Medulla oblongata (tissue), 1 donor: ENCODE results near the gene TSPO.

ENCODE experiments used
- DNase-seq: peaks from one replicate; pipeline ENCODE4 v3.0.0-alpha.2; 2015; ENCODE audit errors: extremely low spot score

TSPO gene

GRCh38 chr22:43159484-43160178 lies 8.3 kb downstream of the TSPO start:
- DNase-seq = no peak

- no peak for DNase-seq
Observed at GRCh38 chr22:43160497-43161126, 9.3 kb downstream of the TSPO start.

- no peak for DNase-seq
Observed at GRCh38 chr22:43162412-43163150, 11.2 kb downstream of the TSPO start.

- DNase-seq = no peak
Observed at GRCh38 chr22:43163241-43163795, 12.0 kb downstream of the TSPO start.

GRCh38 chr22:43164636-43165035 lies 13.3 kb downstream of the TSPO start:
- no peak for DNase-seq

- DNase-seq = no peak
Observed at GRCh38 chr22:43166132-43166930, 15.0 kb downstream of the TSPO start.

- no peak for DNase-seq
Observed at GRCh38 chr22:43167001-43167589, 15.7 kb downstream of the TSPO start.

- DNase-seq = no peak
Observed at GRCh38 chr22:43168471-43169309, 17.3 kb downstream of the TSPO start.

GRCh38 chr22:43169310-43170130 lies 18.2 kb downstream of the TSPO start:
- no peak for DNase-seq

GRCh38 chr22:43170131-43170480 lies 18.7 kb downstream of the TSPO start:
- DNase-seq = no peak

GRCh38 chr22:43171019-43171491 lies 19.7 kb downstream of the TSPO start:
- no peak for DNase-seq

GRCh38 chr22:43171607-43172006 lies 20.2 kb downstream of the TSPO start:
- no peak for DNase-seq

- no peak for DNase-seq
Observed at GRCh38 chr22:43172191-43172590, 20.8 kb downstream of the TSPO start.

- no peak for DNase-seq
Observed at GRCh38 chr22:43173566-43173965, 22.2 kb downstream of the TSPO start.

- DNase-seq = no peak
Observed at GRCh38 chr22:43173976-43174720, 22.8 kb downstream of the TSPO start.

GRCh38 chr22:43174941-43175531 lies 23.7 kb downstream of the TSPO start:
- DNase-seq = no peak

GRCh38 chr22:43176090-43176489 lies 24.7 kb downstream of the TSPO start:
- DNase-seq = no peak

GRCh38 chr22:43177479-43177878 lies 26.1 kb downstream of the TSPO start:
- no peak for DNase-seq
